ENCODE results near the gene DHX40. TPM values are rescaled to one million over a fixed set of nuclear protein-coding genes. Genes with fewer than 3 reads are reported as not detected.
"Not testable (repeated sequence)": the region's sequence is repeated elsewhere in the genome, so short reads cannot be mapped to it uniquely, and the experiment has no call there.

The DHX40 gene
- total RNA-seq, 1 experiment from 2014 or later = 32.7 TPM

GRCh38 chr17:59651346-59651745 is 85.9 kb downstream of the DHX40 start:
- ChIA-PET CTCF (no interaction called here), POLR2A (no interaction called here)
- no TSS peak for BruUV-seq (replicated peaks)
- intact Hi-C loops (cut with micrococcal nuclease; ENCODE audit: unreplicated experiment) = no loop called here
- H3K27ac Mint-ChIP-seq (ENCODE audit: unreplicated experiment) = no peak overlapping the region
- H3K9me3 ChIP-seq = no peaks in the 10 kb centered on the region
- no peaks in the 10 kb centered on the region for H3K9me3 Mint-ChIP-seq (ENCODE audit: unreplicated experiment)
- H3K4me3 Mint-ChIP-seq (ENCODE audit: unreplicated experiment) = no peak overlapping the region
- H3K4me3 ChIP-seq (ENCODE audit: low read depth, low read length) = no peak overlapping the region
- no peaks in the 10 kb centered on the region for H3K27me3 ChIP-seq (replicated peaks; ENCODE audit: control insufficient read depth, insufficient read depth, low read length)
- no peaks in the 10 kb centered on the region for H3K27me3 Mint-ChIP-seq (ENCODE audit: insufficient read depth, unreplicated experiment)
- peaks cover 9% of the 10 kb centered on the region for H3K36me3 ChIP-seq (ENCODE audit: control insufficient read depth, insufficient read depth, low read length)
- TF ChIP-seq CTCF (IDR thresholded peaks at IDR 0.05; ENCODE audit: insufficient read depth in 1 of 2, low read depth in 1 of 2, low read length in 1 of 2, severe bottlenecking in 1 of 2, unreplicated experiment in 1 of 2) = no peak
- peaks cover 97% of the 10 kb centered on the region for H3K36me3 Mint-ChIP-seq (ENCODE audit: insufficient read depth, unreplicated experiment)
- no peaks in the 10 kb centered on the region for H3K4me1 Mint-ChIP-seq (ENCODE audit: low read depth, unreplicated experiment)
- no peaks in the 10 kb centered on the region for H3K4me1 ChIP-seq
- DNase-seq = no peak

DNA sequence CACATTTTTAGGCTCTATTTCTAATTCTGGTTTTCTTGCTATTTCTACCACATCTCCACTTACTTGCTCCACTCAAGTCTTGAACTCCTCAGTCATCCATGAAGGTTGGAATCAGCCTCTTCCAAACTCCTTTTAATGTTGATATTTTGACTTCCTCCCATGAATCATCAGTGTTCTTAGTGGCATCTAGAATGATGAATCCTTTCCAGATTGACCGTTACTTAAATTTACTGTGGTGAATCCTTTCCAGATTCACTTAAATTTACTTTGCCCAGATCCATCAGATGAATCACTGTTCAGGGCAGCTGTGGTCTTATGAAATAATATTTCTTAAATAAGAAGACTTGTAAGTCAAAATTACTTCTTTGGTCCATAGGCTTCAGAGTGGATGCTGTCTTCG is 86.7 kb downstream of the DHX40 start:
- CTCF ChIA-PET = no interaction called here
- no peak overlapping the region for H3K4me3 ChIP-seq (ENCODE audit: low read depth, low read length)
- Mint-ChIP-seq H3K27ac (ENCODE audit: unreplicated experiment) (no peak overlapping the region), H3K4me1 (ENCODE audit: low read depth, unreplicated experiment) (no peaks in the 10 kb centered on the region), H3K27me3 (ENCODE audit: insufficient read depth, unreplicated experiment) (no peaks in the 10 kb centered on the region), H3K9me3 (ENCODE audit: unreplicated experiment) (no peaks in the 10 kb centered on the region), H3K4me3 (ENCODE audit: unreplicated experiment) (no peak overlapping the region), H3K36me3 (ENCODE audit: insufficient read depth, unreplicated experiment) (peaks cover 98% of the 10 kb centered on the region)
- POLR2A ChIA-PET = no interaction called here
- H3K9me3 ChIP-seq = no peaks in the 10 kb centered on the region
- H3K27me3 ChIP-seq (replicated peaks; ENCODE audit: control insufficient read depth, insufficient read depth, low read length) = no peaks in the 10 kb centered on the region
- no TSS peak for BruUV-seq (replicated peaks)
- intact Hi-C loops (cut with micrococcal nuclease; ENCODE audit: unreplicated experiment) = no loop called here
- no peak for DNase-seq
- peaks cover 9% of the 10 kb centered on the region for H3K36me3 ChIP-seq (ENCODE audit: control insufficient read depth, insufficient read depth, low read length)
- no peak for TF ChIP-seq CTCF (IDR thresholded peaks at IDR 0.05; ENCODE audit: insufficient read depth in 1 of 2, low read depth in 1 of 2, low read length in 1 of 2, severe bottlenecking in 1 of 2, unreplicated experiment in 1 of 2)
- no peaks in the 10 kb centered on the region for H3K4me1 ChIP-seq

DNA sequence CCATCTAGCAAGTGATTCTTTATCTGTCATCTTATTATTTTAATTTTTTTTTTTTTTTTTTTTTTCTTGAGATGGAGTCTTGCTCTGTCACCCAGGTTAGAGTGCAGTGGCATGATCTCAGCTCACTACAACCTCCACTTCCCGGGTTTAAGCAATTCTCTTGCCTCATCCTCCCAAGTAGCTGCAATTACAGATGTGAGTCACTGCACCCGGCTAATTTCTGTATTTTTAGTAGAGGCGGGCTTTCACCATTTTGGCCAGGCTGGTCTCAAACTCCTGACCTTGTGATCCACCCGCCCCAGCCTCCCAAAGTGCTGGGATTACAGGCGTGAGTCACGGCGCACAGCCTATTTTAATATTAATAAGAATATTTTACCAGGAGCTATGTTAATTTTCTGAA is 91.2 kb downstream of the DHX40 start:
- H3K36me3 Mint-ChIP-seq (ENCODE audit: insufficient read depth, unreplicated experiment) = peaks cover 98% of the 10 kb centered on the region
- H3K36me3 ChIP-seq (ENCODE audit: control insufficient read depth, insufficient read depth, low read length) = peaks cover 10% of the 10 kb centered on the region
- H3K27ac Mint-ChIP-seq (ENCODE audit: unreplicated experiment); H3K4me1 Mint-ChIP-seq (ENCODE audit: low read depth, unreplicated experiment); POLR2A ChIA-PET; H3K9me3 Mint-ChIP-seq (ENCODE audit: unreplicated experiment); H3K4me1 ChIP-seq; intact Hi-C loops (cut with micrococcal nuclease; ENCODE audit: unreplicated experiment); H3K4me3 ChIP-seq (ENCODE audit: low read depth, low read length); CTCF ChIA-PET; BruUV-seq (replicated peaks); DNase-seq; H3K27me3 Mint-ChIP-seq (ENCODE audit: insufficient read depth, unreplicated experiment); H3K27me3 ChIP-seq (replicated peaks; ENCODE audit: control insufficient read depth, insufficient read depth, low read length); H3K9me3 ChIP-seq; H3K4me3 Mint-ChIP-seq (ENCODE audit: unreplicated experiment): not testable (repeated sequence)

Other genes starting within 250 kb of the DHX40 start
- 2.9 and 4.5 TPM in 2 replicates for gene YPEL2, start 234.0 kb upstream of the DHX40 start, total RNA-seq (2022)
- 289 and 302 TPM in 2 replicates for gene CLTC, start 54.3 kb downstream of the DHX40 start, total RNA-seq (2022)
- 36.1 and 36.6 TPM in 2 replicates for gene PTRH2, start 141.8 kb downstream of the DHX40 start, total RNA-seq (2022)
- 277 and 297 TPM in 2 replicates for gene VMP1, start 142.0 kb downstream of the DHX40 start, total RNA-seq (2022)

Measured in Caco-2 (cell line).